Progenitor cell of endocrine pancreas (in vitro differentiated cells): Measurements from ENCODE around the gene GRK5. TPM values are rescaled to one million over a fixed set of nuclear protein-coding genes. Genes with fewer than 3 reads are reported as not detected.

Source experiments
- DNase-seq: peaks from one replicate; pipeline ENCODE4 v3.0.0; 2021; ENCODE audit warnings: low spot score; ENCODE audit not compliant: unreplicated experiment
- H3K27ac Mint-ChIP-seq: 2 replicates; pipeline ENCODE4 v1.8.0; 2021; ENCODE audit warnings: mild to moderate bottlenecking, moderate library complexity, mixed read lengths
- H3K27me3 Mint-ChIP-seq: 2 replicates; pipeline ENCODE4 v1.8.0; 2021; ENCODE audit warnings: mixed read lengths
- H3K36me3 Mint-ChIP-seq: 2 replicates; pipeline ENCODE4 v1.8.0; 2022; ENCODE audit warnings: mixed read lengths; ENCODE audit not compliant: insufficient read depth
- H3K4me1 Mint-ChIP-seq: 2 replicates; pipeline ENCODE4 v1.8.0; 2021; ENCODE audit warnings: low read depth, mixed read lengths
- H3K4me3 Mint-ChIP-seq: 2 replicates; pipeline ENCODE4 v1.8.0; 2021; ENCODE audit warnings: low read depth, mild to moderate bottlenecking, moderate library complexity, mixed read lengths
- H3K9me3 Mint-ChIP-seq: 2 replicates; pipeline ENCODE4 v1.8.0; 2021; ENCODE audit warnings: low read depth, mixed read lengths
- total RNA-seq: library from RNA; stranded (reverse); gene quantifications from 2 replicates; pipeline ENCODE4 v1.2.1, GENCODE V29; 2021
- TF ChIP-seq, protein P1 (sequence below): fragments of 200-600 bp; sonication (generic); IDR thresholded peaks from one replicate; pipeline ENCODE4 v1.5.0; 2021; ENCODE audit warnings: antibody characterized with exemption, mild to moderate bottlenecking; ENCODE audit not compliant: unreplicated experiment

Gene GRK5
- total RNA-seq, 1 donor from 2014 or later = 21.6 TPM

GRCh38 chr10:119483839-119484238 lies 276.5 kb downstream of the GRK5 start:
- Mint-ChIP-seq H3K27ac (no peak overlapping the region), H3K9me3 (no peaks in the 10 kb centered on the region), H3K4me1 (peaks cover 4% of the 10 kb centered on the region), H3K4me3 (no peak overlapping the region), H3K36me3 (no peaks in the 10 kb centered on the region), H3K27me3 (peaks cover 20% of the 10 kb centered on the region)
- TF ChIP-seq, protein P1, sequence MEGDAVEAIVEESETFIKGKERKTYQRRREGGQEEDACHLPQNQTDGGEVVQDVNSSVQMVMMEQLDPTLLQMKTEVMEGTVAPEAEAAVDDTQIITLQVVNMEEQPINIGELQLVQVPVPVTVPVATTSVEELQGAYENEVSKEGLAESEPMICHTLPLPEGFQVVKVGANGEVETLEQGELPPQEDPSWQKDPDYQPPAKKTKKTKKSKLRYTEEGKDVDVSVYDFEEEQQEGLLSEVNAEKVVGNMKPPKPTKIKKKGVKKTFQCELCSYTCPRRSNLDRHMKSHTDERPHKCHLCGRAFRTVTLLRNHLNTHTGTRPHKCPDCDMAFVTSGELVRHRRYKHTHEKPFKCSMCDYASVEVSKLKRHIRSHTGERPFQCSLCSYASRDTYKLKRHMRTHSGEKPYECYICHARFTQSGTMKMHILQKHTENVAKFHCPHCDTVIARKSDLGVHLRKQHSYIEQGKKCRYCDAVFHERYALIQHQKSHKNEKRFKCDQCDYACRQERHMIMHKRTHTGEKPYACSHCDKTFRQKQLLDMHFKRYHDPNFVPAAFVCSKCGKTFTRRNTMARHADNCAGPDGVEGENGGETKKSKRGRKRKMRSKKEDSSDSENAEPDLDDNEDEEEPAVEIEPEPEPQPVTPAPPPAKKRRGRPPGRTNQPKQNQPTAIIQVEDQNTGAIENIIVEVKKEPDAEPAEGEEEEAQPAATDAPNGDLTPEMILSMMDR = no peak
- DNase-seq = no peak

- peaks cover 3% of the 10 kb centered on the region for H3K27me3 Mint-ChIP-seq
- no peaks in the 10 kb centered on the region for H3K9me3 Mint-ChIP-seq
- H3K27ac Mint-ChIP-seq = no peak overlapping the region
- H3K4me3 Mint-ChIP-seq = no peak overlapping the region
- DNase-seq = no peak
- peaks cover 4% of the 10 kb centered on the region for H3K4me1 Mint-ChIP-seq
- H3K36me3 Mint-ChIP-seq = no peaks in the 10 kb centered on the region
- TF ChIP-seq, protein P1 = no peak
Measured at GRCh38 chr10:119488675-119489074, 281.3 kb downstream of the GRK5 start.

DNA sequence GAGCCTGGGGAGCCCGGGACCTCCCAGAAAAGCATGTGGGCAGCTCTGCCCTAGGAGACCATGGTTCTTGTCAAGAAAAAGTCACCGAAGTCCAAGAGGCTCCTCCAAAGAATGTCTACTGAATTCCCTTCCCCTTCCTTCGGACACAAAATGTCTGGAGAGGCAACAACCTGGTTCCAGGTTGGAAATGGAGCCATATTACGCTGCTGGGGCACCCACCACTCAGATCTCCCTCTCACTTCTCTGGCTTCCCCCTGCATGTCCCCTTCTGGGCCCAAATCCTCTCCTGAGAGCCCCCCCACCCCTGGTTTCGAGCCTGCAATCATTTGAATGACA lies 282.6 kb downstream of the GRK5 start:
- Mint-ChIP-seq H3K4me1 (peaks cover 4% of the 10 kb centered on the region), H3K9me3 (no peaks in the 10 kb centered on the region)
- DNase-seq = no peak

DNA sequence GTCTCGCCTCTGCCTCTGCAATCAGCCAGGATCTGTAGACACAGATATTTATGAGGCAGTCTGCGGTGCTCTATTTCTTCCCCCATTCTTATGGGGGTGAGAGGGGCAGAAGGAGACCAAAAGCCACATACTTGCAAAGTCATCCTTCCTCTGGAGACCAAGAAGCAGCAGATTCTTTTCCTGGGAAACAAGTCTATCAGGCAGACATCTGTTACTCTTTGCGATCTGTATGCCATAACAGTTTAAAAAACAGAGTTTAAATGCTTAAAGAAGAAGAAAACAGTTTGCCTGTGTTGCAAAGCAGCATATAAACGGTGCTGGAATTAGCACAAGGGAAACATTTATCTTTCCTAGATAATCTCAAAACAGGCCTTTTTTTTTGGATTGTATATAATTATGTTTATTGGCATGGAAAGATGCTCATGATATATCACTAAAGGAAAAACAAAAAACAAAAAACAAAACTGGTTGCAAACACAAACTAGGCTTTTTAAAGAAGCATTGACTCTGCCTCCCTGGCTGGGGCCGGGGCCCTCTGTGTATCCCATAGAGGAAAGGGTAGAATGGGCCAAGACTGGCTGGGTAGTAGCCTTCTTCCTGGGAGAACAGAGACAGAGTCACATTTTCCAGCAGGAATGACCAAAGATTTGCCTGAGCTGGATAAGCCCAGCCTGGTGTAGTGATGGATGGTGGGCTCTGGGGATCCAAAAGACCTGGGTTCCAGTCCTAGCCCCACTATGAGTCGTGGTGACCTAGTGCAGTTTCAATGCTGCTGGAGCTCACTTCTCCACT lies 284.8 kb downstream of the GRK5 start:
- no peaks in the 10 kb centered on the region for H3K36me3 Mint-ChIP-seq
- no peak for DNase-seq
- H3K9me3 Mint-ChIP-seq = no peaks in the 10 kb centered on the region
- no peak overlapping the region for H3K4me3 Mint-ChIP-seq
- no peak overlapping the region for H3K27ac Mint-ChIP-seq
- TF ChIP-seq, protein P1 = no peak
- H3K4me1 Mint-ChIP-seq = no peaks in the 10 kb centered on the region
- H3K27me3 Mint-ChIP-seq = peaks cover under 1% of the 10 kb centered on the region

More for the DNA sequence above, 282.6 kb downstream of the GRK5 start:
- Mint-ChIP-seq H3K4me3 (no peak overlapping the region), H3K27me3 (peaks cover 3% of the 10 kb centered on the region), H3K36me3 (no peaks in the 10 kb centered on the region), H3K27ac (no peak overlapping the region)
- TF ChIP-seq, protein P1 = peak; percentile 1

- no peak overlapping the region for H3K27ac Mint-ChIP-seq
- H3K36me3 Mint-ChIP-seq = no peaks in the 10 kb centered on the region
- no peak for DNase-seq
- H3K27me3 Mint-ChIP-seq = no peaks in the 10 kb centered on the region
- TF ChIP-seq, protein P1 = no peak
- no peaks in the 10 kb centered on the region for H3K9me3 Mint-ChIP-seq
- no peak overlapping the region for H3K4me3 Mint-ChIP-seq
- H3K4me1 Mint-ChIP-seq = no peaks in the 10 kb centered on the region
Measured at GRCh38 chr10:119493155-119493554, 285.8 kb downstream of the GRK5 start.
